HG02973 (cell line): ENCODE results near the gene OPCML.

ENCODE experiments used
- ATAC-seq: cut with Tn5 transposase; IDR thresholded peaks from one replicate; pipeline ENCODE4 v1.9.1; 2021; ENCODE audit warnings: moderate library complexity; ENCODE audit not compliant: unreplicated experiment

OPCML gene

DNA sequence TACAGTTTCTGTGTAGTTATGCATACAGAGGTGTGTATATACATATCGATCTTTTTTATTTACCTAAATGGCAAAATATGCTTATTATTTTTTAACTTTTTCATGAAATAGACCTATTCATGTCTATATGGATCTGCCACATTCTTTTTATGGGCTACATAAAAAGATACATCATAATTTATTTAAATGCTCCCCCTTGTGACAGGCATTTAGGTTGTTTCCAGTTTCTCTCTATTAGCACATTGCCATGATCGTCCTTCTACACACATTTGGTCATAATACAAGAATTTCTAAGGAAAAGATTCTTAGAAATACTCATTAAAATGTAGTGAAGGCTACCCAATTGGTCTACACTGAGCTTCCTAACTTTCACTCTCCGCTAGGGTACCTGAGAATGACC lies 1067.4 kb downstream of the OPCML start:
- ATAC-seq = no peak

DNA sequence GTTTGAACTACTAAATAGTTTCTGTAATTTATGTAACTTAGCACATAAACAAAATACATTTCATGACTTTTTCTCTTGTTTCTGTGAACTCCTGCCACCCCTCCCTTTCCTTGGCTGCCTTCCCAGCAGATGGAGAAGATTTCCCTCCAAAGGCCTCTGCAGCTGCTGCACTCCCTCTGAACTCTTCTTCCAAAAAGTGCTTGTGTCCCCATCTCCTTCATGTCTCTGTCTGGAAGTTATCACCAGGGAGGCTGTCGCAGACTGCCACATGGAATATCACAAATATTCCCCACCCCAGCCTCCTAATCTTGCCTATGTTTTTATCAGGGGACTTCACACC lies 1068.3 kb downstream of the OPCML start:
- no peak for ATAC-seq

DNA sequence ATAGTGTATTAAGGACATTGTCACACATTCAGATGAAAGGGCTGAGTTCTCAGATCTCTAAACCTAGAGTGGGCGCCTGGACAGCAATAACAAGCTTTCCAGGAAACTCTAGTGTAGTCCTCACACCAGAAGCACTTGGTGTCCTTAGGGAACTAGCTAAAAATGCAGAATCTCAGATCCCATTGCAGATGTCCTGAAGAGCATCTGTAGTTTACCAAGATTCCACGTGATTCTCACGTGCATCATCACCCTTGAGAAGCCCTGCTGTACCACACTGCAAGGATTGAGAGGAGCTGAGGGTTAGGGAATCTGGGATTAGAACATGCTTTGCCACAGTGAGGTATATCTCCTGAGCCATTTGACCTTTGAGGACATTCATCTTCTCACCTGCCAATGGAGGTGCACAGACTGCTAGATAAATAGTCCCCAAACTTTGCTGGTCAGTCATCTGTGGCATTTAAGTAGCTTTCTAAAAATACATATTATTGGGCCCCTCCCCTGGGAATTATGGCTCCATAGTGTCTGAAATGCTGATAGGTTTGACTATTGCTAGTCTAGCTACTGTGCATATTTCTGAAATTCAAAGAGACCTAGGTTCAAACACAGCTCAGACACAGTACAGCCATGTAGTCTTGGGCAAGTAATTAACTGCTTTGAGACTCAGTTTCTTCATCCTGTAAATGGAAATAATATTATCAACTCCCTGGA lies 1068.9 kb downstream of the OPCML start:
- ATAC-seq = no peak

DNA sequence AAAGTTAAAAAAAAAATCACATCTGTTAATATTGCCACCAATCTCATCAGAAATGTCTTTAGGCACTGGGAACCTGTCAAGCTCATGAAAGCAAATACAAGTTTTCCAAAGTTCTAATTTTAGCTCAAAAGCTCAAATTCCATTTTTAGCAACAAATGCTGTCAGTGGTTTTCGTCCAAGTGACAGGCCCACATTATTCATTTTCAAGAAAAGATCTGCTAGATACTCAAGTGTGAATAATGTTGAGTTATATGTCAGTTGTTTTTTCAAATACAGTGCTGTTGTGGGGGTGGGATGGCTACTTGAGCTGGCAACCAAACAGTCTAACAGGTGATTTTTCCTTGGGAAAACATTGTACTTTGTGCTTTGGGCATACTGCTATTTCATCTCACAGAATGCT lies 1072.6 kb downstream of the OPCML start:
- no peak for ATAC-seq

GRCh38 chr11:132457445-132457844 lies 1074.9 kb downstream of the OPCML start:
- no peak for ATAC-seq

GRCh38 chr11:132456751-132457328 lies 1075.5 kb downstream of the OPCML start:
- ATAC-seq = no peak

DNA sequence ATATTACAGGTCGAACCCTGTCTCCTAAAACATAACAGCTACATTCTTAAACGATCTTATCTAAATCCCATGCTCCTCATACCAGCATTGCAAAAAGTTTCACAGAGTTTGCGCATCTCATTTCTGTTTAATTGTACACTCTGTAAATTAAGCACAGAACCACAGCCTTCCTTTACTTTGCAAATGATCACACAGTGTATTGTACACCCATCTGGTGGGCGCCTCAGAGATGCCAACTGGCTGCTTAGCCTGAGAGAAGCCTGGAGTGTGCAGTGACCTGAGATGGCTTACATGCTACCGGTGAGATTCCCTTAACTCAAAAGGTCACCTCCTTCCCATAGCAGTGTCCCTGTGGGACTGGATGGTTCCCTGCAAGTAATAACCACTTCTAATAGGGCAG lies 1077.3 kb downstream of the OPCML start:
- no peak for ATAC-seq

DNA sequence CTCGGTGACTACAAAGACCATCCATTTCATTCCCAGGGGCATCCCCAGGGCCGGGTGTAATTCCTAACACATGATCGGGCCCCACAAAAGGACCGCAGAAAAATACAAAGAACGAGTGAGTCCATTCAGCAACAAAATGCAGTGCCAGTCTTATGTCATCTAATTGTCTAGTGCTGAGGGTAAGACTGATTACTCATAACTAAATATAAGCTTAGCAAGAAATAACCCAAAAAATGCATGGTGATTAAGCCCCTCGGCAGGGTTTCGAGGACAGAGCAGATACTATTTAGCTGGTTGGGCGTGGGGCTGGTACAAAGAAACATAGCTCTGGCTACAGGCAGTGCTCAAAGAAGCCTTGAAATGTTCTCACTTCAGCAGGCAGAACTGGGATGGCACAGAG lies 1078.9 kb downstream of the OPCML start:
- no peak for ATAC-seq

- no peak for ATAC-seq
Observed at GRCh38 chr11:132452616-132453015, 1079.7 kb downstream of the OPCML start.

DNA sequence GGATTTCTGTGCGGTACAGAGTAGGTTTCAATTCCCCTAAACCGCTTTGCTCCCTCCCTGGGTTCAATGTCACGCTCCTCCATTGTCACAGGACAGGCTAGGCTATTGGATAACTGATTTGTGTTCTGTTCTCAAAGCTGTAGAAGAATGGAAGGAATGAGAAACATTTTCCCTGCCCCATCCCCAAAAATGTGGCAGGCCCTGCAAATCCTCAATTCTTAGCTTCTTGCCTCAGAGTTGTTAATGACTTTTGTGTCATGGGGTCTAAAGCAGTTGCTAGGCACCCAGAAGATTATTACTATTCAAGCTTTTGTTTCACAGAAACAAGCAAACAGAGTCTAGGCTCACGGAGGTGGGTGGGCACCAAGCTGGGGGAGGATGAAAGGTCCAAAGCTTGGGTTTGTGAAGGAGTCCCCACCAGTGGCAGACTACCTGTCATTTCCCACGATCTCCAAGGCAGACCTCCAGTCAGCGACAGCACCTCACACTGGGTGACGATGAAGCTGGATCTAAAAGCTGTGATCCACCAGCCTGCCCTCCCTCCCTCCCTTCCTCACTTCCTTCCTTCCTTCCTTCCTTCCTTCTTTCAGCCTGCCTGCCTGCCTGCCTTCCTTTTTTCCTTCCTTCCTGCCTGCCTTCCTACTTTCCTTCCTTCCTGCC lies 1080.2 kb downstream of the OPCML start:
- ATAC-seq = no peak

DNA sequence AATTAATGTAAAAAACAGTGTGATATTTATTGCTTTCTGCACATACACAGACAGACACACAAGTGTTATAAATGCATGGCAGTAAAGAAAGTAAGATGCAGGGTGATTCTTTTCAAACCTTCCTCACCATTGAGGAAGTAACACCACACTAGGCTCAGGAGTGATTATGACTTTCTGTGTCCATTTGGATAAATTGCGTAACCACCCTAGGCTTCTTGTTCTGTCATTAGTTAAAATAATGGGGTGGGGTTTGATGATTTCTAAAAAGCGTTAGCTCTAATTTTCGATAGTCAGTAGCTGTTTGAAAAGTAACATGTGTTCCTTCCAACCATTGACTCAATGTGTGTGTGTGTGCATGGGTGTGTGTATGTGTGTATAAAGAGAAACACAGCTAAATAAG lies 1081.7 kb downstream of the OPCML start:
- no peak for ATAC-seq

DNA sequence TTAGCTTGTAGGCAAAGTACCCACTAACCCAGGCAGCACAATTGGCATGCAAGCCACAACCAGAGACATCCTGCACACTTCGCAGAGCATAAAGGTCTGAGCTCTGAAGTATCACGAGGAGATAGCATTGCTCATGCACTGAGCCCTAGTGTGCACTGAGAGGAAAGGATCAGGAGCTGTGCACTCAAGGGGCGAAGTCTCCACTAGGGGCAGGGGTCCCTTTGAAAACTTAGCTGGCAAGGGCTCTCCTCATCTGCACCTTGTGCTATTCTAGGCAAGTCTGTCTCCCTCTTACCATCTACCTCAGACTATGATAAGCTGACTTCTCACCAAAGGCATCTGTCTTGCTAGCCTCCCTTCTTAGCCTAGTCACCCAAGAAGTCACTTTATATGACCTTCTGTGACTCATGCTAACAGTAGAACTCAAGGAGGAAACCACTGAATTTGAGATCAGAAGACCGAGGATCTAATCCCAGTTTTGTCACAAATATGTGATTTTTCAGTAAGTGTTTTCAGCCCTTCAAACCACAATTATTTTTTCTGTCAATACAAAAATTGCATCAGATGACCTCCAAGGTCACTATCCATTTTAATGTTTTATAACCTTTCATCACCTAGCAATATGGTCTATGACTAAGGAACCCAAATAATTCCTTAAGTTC lies 1083.8 kb downstream of the OPCML start:
- ATAC-seq = no peak

- no peak for ATAC-seq
Observed at GRCh38 chr11:132447761-132448160, 1084.5 kb downstream of the OPCML start.

DNA sequence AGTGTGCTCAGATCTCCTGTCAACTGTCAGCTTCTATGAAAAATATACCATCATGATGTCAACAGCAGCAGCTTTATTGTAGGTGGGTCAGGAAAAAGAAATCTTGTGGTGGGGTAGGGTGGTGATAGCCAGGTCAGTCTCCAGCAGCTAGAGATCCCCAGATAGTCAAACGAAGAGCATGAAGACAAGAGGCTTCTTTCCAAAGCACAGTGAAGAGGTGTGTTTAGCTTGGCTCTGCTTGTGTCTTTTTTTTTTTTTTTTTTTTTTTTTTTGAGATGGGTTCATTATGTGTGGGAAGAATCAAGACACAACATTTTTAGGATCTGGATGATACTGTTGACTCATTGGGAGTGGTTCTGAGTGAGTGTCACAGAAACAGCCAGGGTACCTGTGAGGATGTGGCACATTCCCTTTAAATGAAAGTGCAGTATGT lies 1086.4 kb downstream of the OPCML start:
- no peak for ATAC-seq

GRCh38 chr11:132444911-132445310 lies 1087.4 kb downstream of the OPCML start:
- ATAC-seq = no peak

- ATAC-seq = no peak
Observed at GRCh38 chr11:132439711-132440255, 1092.5 kb downstream of the OPCML start.

DNA sequence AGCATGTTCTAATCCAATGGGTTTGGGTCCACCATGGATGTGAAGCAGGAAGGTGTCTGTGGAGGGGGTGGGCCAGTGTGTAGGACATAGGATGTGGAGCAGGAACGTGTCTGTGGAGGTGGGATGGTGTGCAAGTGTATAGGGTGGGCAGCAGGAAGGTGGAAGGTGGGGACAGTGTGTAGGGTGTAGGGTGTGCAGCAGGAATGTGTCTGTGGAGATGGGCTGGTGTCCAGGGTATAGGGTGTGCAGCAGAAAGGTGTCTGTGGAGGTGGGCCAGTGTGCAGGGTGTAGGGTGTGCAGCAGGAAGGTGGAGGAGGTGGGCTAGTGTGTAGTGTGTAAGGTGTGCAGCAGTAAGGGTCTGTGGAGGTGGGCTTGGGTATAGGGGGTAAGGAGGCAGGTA lies 1093.9 kb downstream of the OPCML start:
- no peak for ATAC-seq

DNA sequence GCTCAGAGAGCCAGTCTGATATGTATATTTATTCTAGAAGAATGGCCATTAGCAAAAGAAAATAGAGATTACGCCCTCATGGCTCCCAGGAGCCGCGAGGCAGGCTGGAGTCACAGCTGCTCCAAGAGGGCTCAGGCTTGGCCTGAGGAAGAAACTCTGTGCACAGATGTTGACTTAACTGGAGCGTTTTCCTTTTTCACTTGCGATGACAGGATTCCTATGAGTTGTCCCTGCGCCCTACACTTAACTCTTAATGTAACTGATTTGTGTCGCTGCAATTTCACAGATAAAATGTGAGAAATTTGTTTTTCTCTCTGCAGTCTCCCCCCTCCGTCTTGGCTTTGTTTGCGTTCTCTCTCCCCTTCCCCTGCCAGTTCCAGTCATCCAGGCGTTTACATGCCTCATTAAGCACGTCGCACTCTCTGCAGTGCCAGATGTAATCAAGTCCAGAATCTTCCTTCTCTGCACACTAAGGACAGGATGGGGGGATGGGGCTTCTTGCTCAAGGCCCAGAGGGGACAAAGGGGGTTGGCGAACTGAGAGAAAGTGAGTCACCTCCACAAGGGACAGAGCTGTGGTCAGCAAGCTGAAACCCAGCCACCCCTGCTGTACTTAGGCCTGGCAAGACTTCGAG lies 1101.8 kb downstream of the OPCML start:
- no peak for ATAC-seq

DNA sequence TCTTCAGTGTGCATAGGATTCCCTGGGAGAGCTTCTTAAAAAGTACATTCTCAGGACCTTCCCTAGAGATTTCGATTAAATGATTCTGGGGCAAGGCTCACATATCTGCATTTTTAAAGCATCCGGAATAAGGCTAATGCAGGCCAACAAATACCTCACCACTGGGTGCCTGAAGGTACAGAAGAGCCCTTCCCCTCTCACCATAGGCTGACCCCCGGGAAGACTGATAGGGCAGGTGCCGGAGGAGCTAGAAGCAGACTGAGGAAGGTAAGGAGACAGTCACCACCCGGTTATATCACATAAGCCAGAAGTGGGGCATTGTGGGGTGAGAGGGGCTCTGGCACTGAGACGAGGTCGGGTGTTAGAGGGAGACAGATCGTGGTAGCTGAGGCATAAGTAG lies 1102.6 kb downstream of the OPCML start:
- ATAC-seq = no peak

- no peak for ATAC-seq
Observed at GRCh38 chr11:132427611-132428010, 1104.7 kb downstream of the OPCML start.

GRCh38 chr11:132424433-132424832 lies 1107.9 kb downstream of the OPCML start:
- ATAC-seq = no peak
